ENCODE data around the gene PFKL. TPM values are rescaled to one million over a fixed set of nuclear protein-coding genes. Genes with fewer than 3 reads are reported as not detected.

Gene PFKL
- total RNA-seq, 1 donor from 2014 or later, result 48.7 TPM

- no peaks in the 10 kb centered on the region for H3K27me3 Mint-ChIP-seq (ENCODE audit: insufficient read depth, low read depth)
- Histone ChIP-seq H3K9ac (no peak overlapping the region), H3K27ac (no peak overlapping the region), H3F3A (ENCODE audit: low read depth) (peaks cover 4% of the 10 kb centered on the region), H3K4me3 (no peak overlapping the region), H3K4me1 (peaks cover 8% of the 10 kb centered on the region), H3K9me3 (ENCODE audit: low read depth) (no peaks in the 10 kb centered on the region), H3K4me2 (no peak overlapping the region), H3K27me3 (peaks cover 22% of the 10 kb centered on the region), H3K36me3 (no peaks in the 10 kb centered on the region), H3K79me2 (ENCODE audit: low read depth) (no peaks in the 10 kb centered on the region), H2AFZ (replicated peaks) (no peak overlapping the region), H4K20me1 (ENCODE audit: low read depth) (peaks cover 7% of the 10 kb centered on the region)
- TF ChIP-seq CTCF (IDR thresholded peaks at IDR 0.05), result no peak
- no peak for TF ChIP-seq EZH2 (IDR thresholded peaks at IDR 0.05)
- no peak for TF ChIP-seq EZH2phosphoT487 (IDR thresholded peaks at IDR 0.05)
- no peak overlapping the region for H3K4me3 Mint-ChIP-seq
- H3K9me3 Mint-ChIP-seq, result no peaks in the 10 kb centered on the region
- H3K27ac Mint-ChIP-seq, result no peak overlapping the region
- H3K4me1 Mint-ChIP-seq, result peaks cover 7% of the 10 kb centered on the region
- H3K36me3 Mint-ChIP-seq, result no peaks in the 10 kb centered on the region
- no peak for DNase-seq (ENCODE audit: low spot score)
Measured at GRCh38 chr21:44296103-44296519, 3.7 kb upstream of the PFKL start.

GRCh38 chr21:44296916-44297315 is 2.9 kb upstream of the PFKL start:
- H2AFZ ChIP-seq (replicated peaks), result no peak overlapping the region
- no peak overlapping the region for H3K27ac Mint-ChIP-seq

GRCh38 chr21:44297525-44298290 is 2.1 kb upstream of the PFKL start:
- peak overlapping the region; percentile 76 for H3K4me3 Mint-ChIP-seq
- H4K20me1 ChIP-seq (ENCODE audit: low read depth), result peaks cover 23% of the 10 kb centered on the region
- no peaks in the 10 kb centered on the region for H3K36me3 Mint-ChIP-seq
- H3K9ac ChIP-seq, result no peak overlapping the region
- H3K9me3 ChIP-seq (ENCODE audit: low read depth), result no peaks in the 10 kb centered on the region
- H2AFZ ChIP-seq (replicated peaks), result no peak overlapping the region
- H3K4me1 ChIP-seq, result peaks cover 8% of the 10 kb centered on the region
- H3F3A ChIP-seq (ENCODE audit: low read depth), result peaks cover 4% of the 10 kb centered on the region
- no peaks in the 10 kb centered on the region for H3K27me3 Mint-ChIP-seq (ENCODE audit: insufficient read depth, low read depth)
- TF ChIP-seq EZH2phosphoT487 (IDR thresholded peaks at IDR 0.05) (no peak), CTCF (IDR thresholded peaks at IDR 0.05) (peak; percentile 84)
- H3K27me3 ChIP-seq, result peaks cover 22% of the 10 kb centered on the region
- H3K9me3 Mint-ChIP-seq, result no peaks in the 10 kb centered on the region
- no peak overlapping the region for H3K27ac Mint-ChIP-seq
- H3K4me2 ChIP-seq, result no peak overlapping the region
- no peak overlapping the region for H3K4me3 ChIP-seq
- H3K79me2 ChIP-seq (ENCODE audit: low read depth), result peaks cover 9% of the 10 kb centered on the region
- H3K27ac ChIP-seq, result no peak overlapping the region
- H3K36me3 ChIP-seq, result no peaks in the 10 kb centered on the region
- peaks cover 18% of the 10 kb centered on the region for H3K4me1 Mint-ChIP-seq
- DNase-seq (ENCODE audit: low spot score), result peak; percentile 93

More at GRCh38 chr21:44296916-44297315, 2.9 kb upstream of the PFKL start:
- peaks cover 4% of the 10 kb centered on the region for H3F3A ChIP-seq (ENCODE audit: low read depth)
- Mint-ChIP-seq H3K4me1 (peaks cover 11% of the 10 kb centered on the region), H3K36me3 (no peaks in the 10 kb centered on the region), H3K4me3 (no peak overlapping the region), H3K27me3 (ENCODE audit: insufficient read depth, low read depth) (no peaks in the 10 kb centered on the region), H3K9me3 (no peaks in the 10 kb centered on the region)
- no peak for DNase-seq (ENCODE audit: low spot score)
- peaks cover 8% of the 10 kb centered on the region for H3K4me1 ChIP-seq
- H3K36me3 ChIP-seq, result no peaks in the 10 kb centered on the region
- peaks cover 22% of the 10 kb centered on the region for H3K27me3 ChIP-seq
- H3K9ac ChIP-seq, result no peak overlapping the region
- TF ChIP-seq CTCF (IDR thresholded peaks at IDR 0.05) (no peak), EZH2 (IDR thresholded peaks at IDR 0.05) (no peak), EZH2phosphoT487 (IDR thresholded peaks at IDR 0.05) (no peak)
- no peak overlapping the region for H3K4me3 ChIP-seq
- no peak overlapping the region for H3K4me2 ChIP-seq
- H3K27ac ChIP-seq, result no peak overlapping the region
- peaks cover 2% of the 10 kb centered on the region for H3K79me2 ChIP-seq (ENCODE audit: low read depth)
- H4K20me1 ChIP-seq (ENCODE audit: low read depth), result peaks cover 15% of the 10 kb centered on the region
- no peaks in the 10 kb centered on the region for H3K9me3 ChIP-seq (ENCODE audit: low read depth)

All from neural progenitor cell (in vitro differentiated cells).